Spleen (tissue), 7 donors: ENCODE data around the gene DENND1A.

Source experiments
- POLR2AphosphoS5 ChIP-seq, 3 donors: sonication (generic); formaldehyde crosslinking; IDR thresholded peaks; one replicate each; pipeline ENCODE4 v1.5.1; 2017; ENCODE audit warnings: antibody characterized with exemption in 3 of 3
- TF ChIP-seq, protein P1 (sequence below), 11 experiments: fragments of 200-600 bp in 7 of 11; fragments of 450-650 bp in 4 of 11; sonication (generic) in 4 of 11; IDR thresholded peaks in 8 of 11; conservative IDR thresholded peaks in 3 of 11; 1 replicate in 7 of 11; 2 replicates in 4 of 11; pipeline versions ENCODE4 v1.4.0 to v1.8.0; 2016 to 2021; ENCODE audit warnings: antibody characterized with exemption in 11 of 11, inconsistent platforms in 4 of 11, mild to moderate bottlenecking in 1 of 11
- donor health status: DM: no; HTN: no; CAD: no; lungs with moderate emphysema.
- donor health status: DM: no; HTN: no; CAD: no.
- donor health status: DM: no; HTN: no; CAD: no.

DNA sequence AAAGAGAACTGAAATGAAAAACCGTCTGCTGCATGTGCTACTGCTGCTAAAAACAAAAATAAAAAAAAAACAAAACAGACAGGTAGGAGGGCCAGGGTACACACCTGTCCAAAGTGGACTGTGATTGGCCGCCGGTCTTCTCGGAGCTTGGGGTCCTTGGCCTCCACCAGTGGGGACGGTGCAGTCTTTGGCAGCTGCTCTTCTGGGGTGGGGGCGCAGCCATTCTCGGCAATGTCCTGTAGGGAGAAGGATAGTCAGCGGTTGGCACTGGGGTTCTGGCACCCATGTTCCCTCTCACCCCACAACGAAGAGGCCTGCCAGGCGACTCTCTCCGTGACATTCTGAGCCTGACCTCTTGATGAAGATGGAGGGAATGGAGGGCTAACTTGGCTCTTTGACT is 489.7 kb downstream of the DENND1A start:
- TF ChIP-seq, protein P1, sequence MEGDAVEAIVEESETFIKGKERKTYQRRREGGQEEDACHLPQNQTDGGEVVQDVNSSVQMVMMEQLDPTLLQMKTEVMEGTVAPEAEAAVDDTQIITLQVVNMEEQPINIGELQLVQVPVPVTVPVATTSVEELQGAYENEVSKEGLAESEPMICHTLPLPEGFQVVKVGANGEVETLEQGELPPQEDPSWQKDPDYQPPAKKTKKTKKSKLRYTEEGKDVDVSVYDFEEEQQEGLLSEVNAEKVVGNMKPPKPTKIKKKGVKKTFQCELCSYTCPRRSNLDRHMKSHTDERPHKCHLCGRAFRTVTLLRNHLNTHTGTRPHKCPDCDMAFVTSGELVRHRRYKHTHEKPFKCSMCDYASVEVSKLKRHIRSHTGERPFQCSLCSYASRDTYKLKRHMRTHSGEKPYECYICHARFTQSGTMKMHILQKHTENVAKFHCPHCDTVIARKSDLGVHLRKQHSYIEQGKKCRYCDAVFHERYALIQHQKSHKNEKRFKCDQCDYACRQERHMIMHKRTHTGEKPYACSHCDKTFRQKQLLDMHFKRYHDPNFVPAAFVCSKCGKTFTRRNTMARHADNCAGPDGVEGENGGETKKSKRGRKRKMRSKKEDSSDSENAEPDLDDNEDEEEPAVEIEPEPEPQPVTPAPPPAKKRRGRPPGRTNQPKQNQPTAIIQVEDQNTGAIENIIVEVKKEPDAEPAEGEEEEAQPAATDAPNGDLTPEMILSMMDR (IDR thresholded peaks at IDR 0.05 in 8 of 11, conservative IDR thresholded peaks at IDR 0.05 in 3 of 11), result no peak
- no peak for TF ChIP-seq POLR2AphosphoS5 (IDR thresholded peaks at IDR 0.05)
